WTC11 (cell line): ENCODE measurements around the gene MYOM1. TPM values are rescaled to one million over a fixed set of nuclear protein-coding genes. Genes with fewer than 3 reads are reported as not detected.

ENCODE experiments used
- ATAC-seq: fragments of 200-7000 bp; cut with Tn5 transposase; 2 replicates; pipeline ENCODE4 v1.10.0; 2021; ENCODE audit warnings: mild to moderate bottlenecking, moderate library complexity
- CTCF ChIA-PET: fragments of 300-600 bp; sonication (Branson Sonifier 250); formaldehyde crosslinking; loops from one replicate; lab custom pipeline; 2021; ENCODE audit warnings: antibody characterized with exemption; lab: Charles Lee
- POLR2A ChIA-PET: fragments of 350-600 bp; sonication (Branson Sonifier 250); formaldehyde crosslinking; loops from one replicate; lab custom pipeline; 2021; ENCODE audit warnings: antibody characterized with exemption; lab: Charles Lee
- DNase-seq: peaks from one replicate; pipeline ENCODE4 v3.0.0; 2021; ENCODE audit warnings: low spot score
- H3K27ac Mint-ChIP-seq: 2 replicates; pipeline ENCODE4 v1.8.0; 2021; ENCODE audit warnings: mixed read lengths
- H3K27me3 Mint-ChIP-seq: 2 replicates; pipeline ENCODE4 v1.8.0; 2021; ENCODE audit warnings: low read depth, mild to moderate bottlenecking, moderate library complexity, mixed read lengths
- H3K36me3 Mint-ChIP-seq: 2 replicates; pipeline ENCODE4 v1.8.0; 2021; ENCODE audit warnings: mixed read lengths
- H3K4me1 Mint-ChIP-seq: 2 replicates; pipeline ENCODE4 v1.8.0; 2022; ENCODE audit warnings: mixed read lengths
- H3K4me3 Mint-ChIP-seq: 2 replicates; pipeline ENCODE4 v1.8.0; 2021; ENCODE audit warnings: mild to moderate bottlenecking, moderate library complexity, mixed read lengths
- H3K9me3 Mint-ChIP-seq: 2 replicates; pipeline ENCODE4 v1.8.0; 2021; ENCODE audit warnings: mixed read lengths
- EMX1 ChIP-seq: fragments of 250-450 bp; sonication (Bioruptor Pico); IDR thresholded peaks from 2 replicates; pipeline ENCODE4 v1.8.0; 2021; ENCODE audit warnings: mild to moderate bottlenecking
- ESRRA ChIP-seq: sonication (generic); formaldehyde crosslinking; IDR thresholded peaks from 2 replicates; pipeline ENCODE4 v1.8.1; 2022; ENCODE audit warnings: mild to moderate bottlenecking, missing genetic modification reagents, borderline replicate concordance
- FOXJ3 ChIP-seq: sonication (generic); formaldehyde crosslinking; IDR thresholded peaks from 2 replicates; pipeline ENCODE4 v1.9.0; 2021; ENCODE audit warnings: missing genetic modification reagents, mild to moderate bottlenecking, borderline replicate concordance
- NR2C2 ChIP-seq: sonication (generic); formaldehyde crosslinking; IDR thresholded peaks from 2 replicates; pipeline ENCODE4 v1.8.0; 2022; ENCODE audit warnings: mild to moderate bottlenecking, missing genetic modification reagents
- PRRX2 ChIP-seq: fragments of 250-450 bp; sonication (Bioruptor Pico); IDR thresholded peaks from 2 replicates; pipeline ENCODE4 v1.8.0; 2021; ENCODE audit warnings: mild to moderate bottlenecking
- TP53 ChIP-seq: sonication (generic); formaldehyde crosslinking; IDR thresholded peaks from 2 replicates; pipeline ENCODE4 v1.8.1; 2023; ENCODE audit warnings: mild to moderate bottlenecking, missing genetic modification reagents
- ZNF138 ChIP-seq: sonication (generic); formaldehyde crosslinking; conservative IDR thresholded peaks from 2 replicates; pipeline ENCODE4 v1.8.1; 2022; ENCODE audit warnings: mild to moderate bottlenecking, moderate library complexity, missing genetic modification reagents
- ZNF232 ChIP-seq: sonication (generic); formaldehyde crosslinking; IDR thresholded peaks from 2 replicates; pipeline ENCODE4 v1.8.0; 2022; ENCODE audit warnings: mild to moderate bottlenecking, missing genetic modification reagents
- ZNF671 ChIP-seq: fragments of 250-450 bp; sonication (Bioruptor Pico); IDR thresholded peaks from 2 replicates; pipeline ENCODE4 v1.8.0; 2021; ENCODE audit warnings: mild to moderate bottlenecking
- total RNA-seq: library from RNA; stranded (reverse); gene quantifications from 3 replicates; pipeline ENCODE4 v1.2.3, GENCODE V29; 2021
- TF ChIP-seq, protein P1 (sequence below): sonication (generic); formaldehyde crosslinking; IDR thresholded peaks from 2 replicates; pipeline ENCODE4 v1.8.0; 2022; ENCODE audit warnings: mild to moderate bottlenecking, missing genetic modification reagents
- TF ChIP-seq, protein P2 (sequence below): sonication (generic); formaldehyde crosslinking; IDR thresholded peaks from 2 replicates; pipeline ENCODE4 v1.8.1; 2022; ENCODE audit warnings: missing genetic modification reagents, borderline replicate concordance
- TF ChIP-seq, protein P3 (sequence below): sonication (generic); formaldehyde crosslinking; conservative IDR thresholded peaks from 2 replicates; pipeline ENCODE4 v1.8.1; 2023; ENCODE audit warnings: mild to moderate bottlenecking, low read depth, missing genetic modification reagents, moderate library complexity
- TF ChIP-seq, protein P4 (sequence below): sonication (generic); formaldehyde crosslinking; IDR thresholded peaks from 2 replicates; pipeline ENCODE4 v1.8.0; 2022; ENCODE audit warnings: mild to moderate bottlenecking, missing genetic modification reagents
- TF ChIP-seq, protein P5 (sequence below): sonication (generic); formaldehyde crosslinking; IDR thresholded peaks from 2 replicates; pipeline ENCODE4 v1.8.0; 2022; ENCODE audit warnings: missing genetic modification reagents
- TF ChIP-seq, protein P6 (sequence below): sonication (generic); formaldehyde crosslinking; IDR thresholded peaks from 2 replicates; pipeline ENCODE4 v1.8.1; 2023; ENCODE audit warnings: mild to moderate bottlenecking, missing genetic modification reagents, moderate library complexity

MYOM1 gene
- total RNA-seq, 1 experiment from 2014 or later: 0.35 TPM

DNA sequence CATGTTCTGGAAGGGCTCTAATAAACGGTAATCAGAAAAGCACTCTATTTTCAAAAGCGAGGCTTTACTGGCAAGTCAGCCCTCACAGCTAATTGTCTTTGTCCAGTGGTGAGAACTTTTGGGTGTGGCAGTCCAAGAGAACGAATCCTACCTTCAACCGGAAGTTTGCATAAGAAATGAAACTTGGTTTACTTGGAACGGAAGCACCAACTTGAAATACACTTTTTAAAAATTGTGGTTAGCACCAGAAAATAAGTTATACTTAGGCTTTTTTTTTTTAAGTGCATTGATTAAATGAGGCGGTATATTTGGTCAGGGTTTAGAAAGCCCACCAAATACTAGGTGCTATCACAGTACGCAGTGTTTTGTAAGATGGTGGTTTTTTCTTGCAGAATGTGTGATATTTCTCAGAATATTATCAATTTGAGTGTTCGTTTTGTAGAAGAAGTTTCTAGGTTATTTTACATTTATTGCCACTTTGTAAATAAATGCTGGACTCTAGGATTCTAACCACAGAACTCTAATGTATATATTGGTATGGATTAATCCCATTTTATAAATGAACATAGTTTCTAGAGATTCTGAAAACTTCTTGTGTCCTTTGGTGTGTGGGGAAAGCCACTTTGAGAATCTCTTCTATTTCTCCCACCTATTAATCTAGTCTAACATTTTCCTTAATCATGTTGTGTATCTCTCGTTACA lies 29.0 kb upstream of the MYOM1 start:
- no peak for TF ChIP-seq ZNF232
- no peak for TF ChIP-seq NR2C2 (CRISPR knock-in tag)
- no peak for TF ChIP-seq PRRX2 (CRISPR knock-in tag)
- TF ChIP-seq, protein P1, sequence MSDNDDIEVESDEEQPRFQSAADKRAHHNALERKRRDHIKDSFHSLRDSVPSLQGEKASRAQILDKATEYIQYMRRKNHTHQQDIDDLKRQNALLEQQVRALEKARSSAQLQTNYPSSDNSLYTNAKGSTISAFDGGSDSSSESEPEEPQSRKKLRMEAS: no peak
- no peak for TF ChIP-seq ZNF671 (CRISPR knock-in tag)
- TF ChIP-seq TP53 (CRISPR knock-in tag): no peak
- TF ChIP-seq, protein P2, sequence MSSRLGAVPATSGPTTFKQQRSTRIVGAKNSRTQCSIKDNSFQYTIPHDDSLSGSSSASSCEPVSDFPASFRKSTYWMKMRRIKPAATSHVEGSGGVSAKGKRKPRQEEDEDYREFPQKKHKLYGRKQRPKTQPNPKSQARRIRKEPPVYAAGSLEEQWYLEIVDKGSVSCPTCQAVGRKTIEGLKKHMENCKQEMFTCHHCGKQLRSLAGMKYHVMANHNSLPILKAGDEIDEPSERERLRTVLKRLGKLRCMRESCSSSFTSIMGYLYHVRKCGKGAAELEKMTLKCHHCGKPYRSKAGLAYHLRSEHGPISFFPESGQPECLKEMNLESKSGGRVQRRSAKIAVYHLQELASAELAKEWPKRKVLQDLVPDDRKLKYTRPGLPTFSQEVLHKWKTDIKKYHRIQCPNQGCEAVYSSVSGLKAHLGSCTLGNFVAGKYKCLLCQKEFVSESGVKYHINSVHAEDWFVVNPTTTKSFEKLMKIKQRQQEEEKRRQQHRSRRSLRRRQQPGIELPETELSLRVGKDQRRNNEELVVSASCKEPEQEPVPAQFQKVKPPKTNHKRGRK (CRISPR knock-in tag): no peak
- TF ChIP-seq, protein P3, sequence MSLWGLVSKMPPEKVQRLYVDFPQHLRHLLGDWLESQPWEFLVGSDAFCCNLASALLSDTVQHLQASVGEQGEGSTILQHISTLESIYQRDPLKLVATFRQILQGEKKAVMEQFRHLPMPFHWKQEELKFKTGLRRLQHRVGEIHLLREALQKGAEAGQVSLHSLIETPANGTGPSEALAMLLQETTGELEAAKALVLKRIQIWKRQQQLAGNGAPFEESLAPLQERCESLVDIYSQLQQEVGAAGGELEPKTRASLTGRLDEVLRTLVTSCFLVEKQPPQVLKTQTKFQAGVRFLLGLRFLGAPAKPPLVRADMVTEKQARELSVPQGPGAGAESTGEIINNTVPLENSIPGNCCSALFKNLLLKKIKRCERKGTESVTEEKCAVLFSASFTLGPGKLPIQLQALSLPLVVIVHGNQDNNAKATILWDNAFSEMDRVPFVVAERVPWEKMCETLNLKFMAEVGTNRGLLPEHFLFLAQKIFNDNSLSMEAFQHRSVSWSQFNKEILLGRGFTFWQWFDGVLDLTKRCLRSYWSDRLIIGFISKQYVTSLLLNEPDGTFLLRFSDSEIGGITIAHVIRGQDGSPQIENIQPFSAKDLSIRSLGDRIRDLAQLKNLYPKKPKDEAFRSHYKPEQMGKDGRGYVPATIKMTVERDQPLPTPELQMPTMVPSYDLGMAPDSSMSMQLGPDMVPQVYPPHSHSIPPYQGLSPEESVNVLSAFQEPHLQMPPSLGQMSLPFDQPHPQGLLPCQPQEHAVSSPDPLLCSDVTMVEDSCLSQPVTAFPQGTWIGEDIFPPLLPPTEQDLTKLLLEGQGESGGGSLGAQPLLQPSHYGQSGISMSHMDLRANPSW: no peak
- TF ChIP-seq ZNF138 (CRISPR knock-in tag): no peak
- TF ChIP-seq EMX1 (CRISPR knock-in tag): no peak
- TF ChIP-seq, protein P4, sequence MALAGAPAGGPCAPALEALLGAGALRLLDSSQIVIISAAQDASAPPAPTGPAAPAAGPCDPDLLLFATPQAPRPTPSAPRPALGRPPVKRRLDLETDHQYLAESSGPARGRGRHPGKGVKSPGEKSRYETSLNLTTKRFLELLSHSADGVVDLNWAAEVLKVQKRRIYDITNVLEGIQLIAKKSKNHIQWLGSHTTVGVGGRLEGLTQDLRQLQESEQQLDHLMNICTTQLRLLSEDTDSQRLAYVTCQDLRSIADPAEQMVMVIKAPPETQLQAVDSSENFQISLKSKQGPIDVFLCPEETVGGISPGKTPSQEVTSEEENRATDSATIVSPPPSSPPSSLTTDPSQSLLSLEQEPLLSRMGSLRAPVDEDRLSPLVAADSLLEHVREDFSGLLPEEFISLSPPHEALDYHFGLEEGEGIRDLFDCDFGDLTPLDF: no peak
- no peak for TF ChIP-seq FOXJ3 (CRISPR knock-in tag)
- TF ChIP-seq ESRRA (CRISPR knock-in tag): no peak
- TF ChIP-seq, protein P5, sequence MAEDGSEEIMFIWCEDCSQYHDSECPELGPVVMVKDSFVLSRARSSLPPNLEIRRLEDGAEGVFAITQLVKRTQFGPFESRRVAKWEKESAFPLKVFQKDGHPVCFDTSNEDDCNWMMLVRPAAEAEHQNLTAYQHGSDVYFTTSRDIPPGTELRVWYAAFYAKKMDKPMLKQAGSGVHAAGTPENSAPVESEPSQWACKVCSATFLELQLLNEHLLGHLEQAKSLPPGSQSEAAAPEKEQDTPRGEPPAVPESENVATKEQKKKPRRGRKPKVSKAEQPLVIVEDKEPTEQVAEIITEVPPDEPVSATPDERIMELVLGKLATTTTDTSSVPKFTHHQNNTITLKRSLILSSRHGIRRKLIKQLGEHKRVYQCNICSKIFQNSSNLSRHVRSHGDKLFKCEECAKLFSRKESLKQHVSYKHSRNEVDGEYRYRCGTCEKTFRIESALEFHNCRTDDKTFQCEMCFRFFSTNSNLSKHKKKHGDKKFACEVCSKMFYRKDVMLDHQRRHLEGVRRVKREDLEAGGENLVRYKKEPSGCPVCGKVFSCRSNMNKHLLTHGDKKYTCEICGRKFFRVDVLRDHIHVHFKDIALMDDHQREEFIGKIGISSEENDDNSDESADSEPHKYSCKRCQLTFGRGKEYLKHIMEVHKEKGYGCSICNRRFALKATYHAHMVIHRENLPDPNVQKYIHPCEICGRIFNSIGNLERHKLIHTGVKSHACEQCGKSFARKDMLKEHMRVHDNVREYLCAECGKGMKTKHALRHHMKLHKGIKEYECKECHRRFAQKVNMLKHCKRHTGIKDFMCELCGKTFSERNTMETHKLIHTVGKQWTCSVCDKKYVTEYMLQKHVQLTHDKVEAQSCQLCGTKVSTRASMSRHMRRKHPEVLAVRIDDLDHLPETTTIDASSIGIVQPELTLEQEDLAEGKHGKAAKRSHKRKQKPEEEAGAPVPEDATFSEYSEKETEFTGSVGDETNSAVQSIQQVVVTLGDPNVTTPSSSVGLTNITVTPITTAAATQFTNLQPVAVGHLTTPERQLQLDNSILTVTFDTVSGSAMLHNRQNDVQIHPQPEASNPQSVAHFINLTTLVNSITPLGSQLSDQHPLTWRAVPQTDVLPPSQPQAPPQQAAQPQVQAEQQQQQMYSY: no peak
- TF ChIP-seq, protein P6, sequence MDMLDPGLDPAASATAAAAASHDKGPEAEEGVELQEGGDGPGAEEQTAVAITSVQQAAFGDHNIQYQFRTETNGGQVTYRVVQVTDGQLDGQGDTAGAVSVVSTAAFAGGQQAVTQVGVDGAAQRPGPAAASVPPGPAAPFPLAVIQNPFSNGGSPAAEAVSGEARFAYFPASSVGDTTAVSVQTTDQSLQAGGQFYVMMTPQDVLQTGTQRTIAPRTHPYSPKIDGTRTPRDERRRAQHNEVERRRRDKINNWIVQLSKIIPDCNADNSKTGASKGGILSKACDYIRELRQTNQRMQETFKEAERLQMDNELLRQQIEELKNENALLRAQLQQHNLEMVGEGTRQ (CRISPR knock-in tag): no peak
- ATAC-seq (no peak), DNase-seq (no peak)
- Mint-ChIP-seq H3K27ac (peak overlapping the region; percentile 95), H3K27me3 (no peaks in the 10 kb centered on the region), H3K36me3 (peaks cover 18% of the 10 kb centered on the region), H3K9me3 (no peaks in the 10 kb centered on the region), H3K4me1 (peaks cover 29% of the 10 kb centered on the region), H3K4me3 (peak overlapping the region; percentile 96)
- ChIA-PET CTCF (interaction anchor here (0.8 to 1.6 kb wide), 2 partner anchors 48 to 522 kb away, joined by 4 to 5 read pairs; no protein-coding TSS in a partner anchor), POLR2A (interaction anchor here (0.7 to 0.9 kb wide), 2 partner anchors 13 to 403 kb away, joined by 3 to 4 read pairs; partner anchors contain the start of gene MYL12B)
